Muscle layer of colon (tissue), 2 donors: ENCODE results near the gene GLOD4.
A peak's percentile ranks its signal among the peaks of the same experiment; 100 is the strongest.
"Not testable (repeated sequence)": the region's sequence is repeated elsewhere in the genome, so short reads cannot be mapped to it uniquely, and the experiment has no call there.

Source experiments
- H3K27ac ChIP-seq: one replicate; pipeline ENCODE4 v1.7.0; 2013; ENCODE audit warnings: low read depth, mild to moderate bottlenecking, low read length, moderate library complexity
- H3K27me3 ChIP-seq, 2 donors: one replicate each; pipeline ENCODE4 v1.7.0; 2013; ENCODE audit warnings: low read length in 2 of 2, mild to moderate bottlenecking in 2 of 2; ENCODE audit not compliant: insufficient read depth in 2 of 2, control insufficient read depth in 1 of 2
- H3K36me3 ChIP-seq: one replicate; pipeline ENCODE4 v1.7.0; 2013; ENCODE audit warnings: mild to moderate bottlenecking, low read length; ENCODE audit not compliant: insufficient read depth
- H3K4me1 ChIP-seq: one replicate; pipeline ENCODE4 v1.7.0; 2013; ENCODE audit warnings: mild to moderate bottlenecking, low read length; ENCODE audit not compliant: insufficient read depth
- H3K4me3 ChIP-seq, 2 donors: one replicate each; pipeline ENCODE4 v1.7.0; 2013; ENCODE audit warnings: low read length in 2 of 2, low read depth in 1 of 2, mild to moderate bottlenecking in 1 of 2, moderate library complexity in 1 of 2
- H3K9ac ChIP-seq: one replicate; pipeline ENCODE4 v1.7.0; 2013; ENCODE audit warnings: low read length
- H3K9me3 ChIP-seq: one replicate; pipeline ENCODE4 v1.7.0; 2013; ENCODE audit warnings: mild to moderate bottlenecking, low read length
- donor health status: abdominal sarcoma.
- donor health status: Adenocarcinoma of cecum.

The GLOD4 gene

GRCh38 chr17:760371-760770 is 21.7 kb downstream of the GLOD4 start:
- no peaks in the 10 kb centered on the region for H3K27me3 ChIP-seq
- H3K4me1 ChIP-seq = no peaks in the 10 kb centered on the region
- H3K9me3 ChIP-seq = no peaks in the 10 kb centered on the region
- H3K36me3 ChIP-seq = peaks cover 25% of the 10 kb centered on the region
- H3K27ac ChIP-seq = no peak overlapping the region
- H3K4me3 ChIP-seq = no peak overlapping the region
- no peak overlapping the region for H3K9ac ChIP-seq

GRCh38 chr17:759964-760363 is 22.1 kb downstream of the GLOD4 start:
- no peaks in the 10 kb centered on the region for H3K9me3 ChIP-seq
- no peaks in the 10 kb centered on the region for H3K27me3 ChIP-seq
- peaks cover 21% of the 10 kb centered on the region for H3K36me3 ChIP-seq
- no peak overlapping the region for H3K27ac ChIP-seq
- H3K4me3 ChIP-seq = no peak overlapping the region
- H3K4me1 ChIP-seq = no peaks in the 10 kb centered on the region
- no peak overlapping the region for H3K9ac ChIP-seq

- H3K9ac ChIP-seq, H3K4me1 ChIP-seq, H3K4me3 ChIP-seq, H3K9me3 ChIP-seq, H3K27me3 ChIP-seq: not testable (repeated sequence)
- H3K36me3 ChIP-seq = peaks cover 11% of the 10 kb centered on the region
- H3K27ac ChIP-seq = peak overlapping the region; percentile 41
Observed at GRCh38 chr17:756010-756567, 26.0 kb downstream of the GLOD4 start.

GRCh38 chr17:755319-755961 is 26.6 kb downstream of the GLOD4 start:
- H3K9ac ChIP-seq, H3K36me3 ChIP-seq, H3K27ac ChIP-seq: not testable (repeated sequence)

GRCh38 chr17:753418-753817 is 28.7 kb downstream of the GLOD4 start:
- Histone ChIP-seq H3K4me1 (peaks cover 21% of the 10 kb centered on the region), H3K9ac (no peak overlapping the region), H3K27me3 (no peaks in the 10 kb centered on the region), H3K4me3 (no peak overlapping the region), H3K9me3 (no peaks in the 10 kb centered on the region), H3K27ac (no peak overlapping the region), H3K36me3 (no peaks in the 10 kb centered on the region)

More at GRCh38 chr17:755319-755961, 26.6 kb downstream of the GLOD4 start:
- H3K27me3 ChIP-seq, H3K9me3 ChIP-seq, H3K4me3 ChIP-seq: not testable (repeated sequence)
- H3K4me1 ChIP-seq = peaks cover 11% of the 10 kb centered on the region

- peak overlapping the region; percentile 6 for H3K9ac ChIP-seq
- no peaks in the 10 kb centered on the region for H3K9me3 ChIP-seq
- peaks cover 21% of the 10 kb centered on the region for H3K4me1 ChIP-seq
- peak overlapping the region; percentile 85 to 87 for H3K4me3 ChIP-seq
- peaks cover 4% of the 10 kb centered on the region for H3K36me3 ChIP-seq
- peak overlapping the region; percentile 13 for H3K27ac ChIP-seq
- H3K27me3 ChIP-seq = no peaks in the 10 kb centered on the region
Observed at GRCh38 chr17:752620-753219, 29.4 kb downstream of the GLOD4 start.

- H3K4me3 ChIP-seq = peak within 1 kb of the TSS; percentile 85 to 87
- H3K9me3 ChIP-seq = no peaks in the 10 kb centered on the region
- peak within 1 kb of the TSS; percentile 6 for H3K9ac ChIP-seq
- no peaks in the 10 kb centered on the region for H3K27me3 ChIP-seq
- peaks cover 10% of the 10 kb centered on the region for H3K36me3 ChIP-seq
- H3K4me1 ChIP-seq = peaks cover 21% of the 10 kb centered on the region
- H3K27ac ChIP-seq = peak within 1 kb of the TSS; percentile 13
Observed at GRCh38 chr17:752002-752619, 30.0 kb downstream of the GLOD4 start, which contains the start of gene GEMIN4. TSS of gene GEMIN4 (minus strand) at chr17:752264. CDS start at chr17:752142, 122 bp downstream.

- Histone ChIP-seq H3K27ac (peak overlapping the region; percentile 13), H3K27me3 (no peaks in the 10 kb centered on the region), H3K4me1 (peaks cover 21% of the 10 kb centered on the region), H3K9ac (peak overlapping the region; percentile 6), H3K4me3 (peak overlapping the region; percentile 85 to 87), H3K9me3 (no peaks in the 10 kb centered on the region), H3K36me3 (peaks cover 16% of the 10 kb centered on the region)
Observed at GRCh38 chr17:751269-752001, 30.6 kb downstream of the GLOD4 start.

GRCh38 chr17:750431-751037 is 31.5 kb downstream of the GLOD4 start:
- no peaks in the 10 kb centered on the region for H3K27me3 ChIP-seq
- H3K4me1 ChIP-seq = peaks cover 21% of the 10 kb centered on the region
- no peak overlapping the region for H3K27ac ChIP-seq
- peak overlapping the region; percentile 6 for H3K9ac ChIP-seq
- no peaks in the 10 kb centered on the region for H3K9me3 ChIP-seq
- H3K4me3 ChIP-seq = peak overlapping the region in 1 of 2 donors; percentile 87
- peaks cover 25% of the 10 kb centered on the region for H3K36me3 ChIP-seq

- Histone ChIP-seq H3K4me1 (peaks cover 21% of the 10 kb centered on the region), H3K36me3 (peaks cover 36% of the 10 kb centered on the region)
- not testable (repeated sequence) for H3K9ac ChIP-seq, H3K27ac ChIP-seq, H3K9me3 ChIP-seq, H3K4me3 ChIP-seq, H3K27me3 ChIP-seq
Observed at GRCh38 chr17:749359-749758, 32.7 kb downstream of the GLOD4 start.

GRCh38 chr17:748604-749003 is 33.5 kb downstream of the GLOD4 start:
- Histone ChIP-seq H3K36me3 (peaks cover 44% of the 10 kb centered on the region), H3K4me1 (peaks cover 21% of the 10 kb centered on the region)
- H3K4me3 ChIP-seq, H3K9ac ChIP-seq, H3K27ac ChIP-seq, H3K27me3 ChIP-seq, H3K9me3 ChIP-seq: not testable (repeated sequence)
